Activated T-helper 1 cell treated with anti-CD3 and anti-CD28 coated beads, Interleukin-12 subunit alpha, Interleukin-12 subunit beta, Interleukin-2, Interleukin-4 antibody, amounts not matched to agents 30 ng/mL and 10 ng/mL and 1 ng/mL, durations not matched to agents 14 hours and 24 hours and 36 hours (primary cell): ENCODE measurements around the gene TBC1D2. TPM values are rescaled to one million over a fixed set of nuclear protein-coding genes. Genes with fewer than 3 reads are reported as not detected.
A peak's percentile ranks its signal among the peaks of the same experiment; 100 is the strongest.

Source experiments
- DNase-seq: peaks from one replicate; pipeline ENCODE4 v3.0.0; 2021; ENCODE audit warnings: low spot score
- H3K27ac Mint-ChIP-seq: one replicate; pipeline ENCODE4 v1.8.0; 2021; ENCODE audit warnings: mild to moderate bottlenecking, mixed read lengths
- H3K27me3 Mint-ChIP-seq: one replicate; pipeline ENCODE4 v1.8.0; 2022; ENCODE audit warnings: mild to moderate bottlenecking, moderate library complexity, mixed read lengths; ENCODE audit not compliant: insufficient read depth
- H3K36me3 Mint-ChIP-seq: one replicate; pipeline ENCODE4 v1.8.0; 2021; ENCODE audit warnings: low read depth, mixed read lengths
- H3K4me1 Mint-ChIP-seq: one replicate; pipeline ENCODE4 v1.8.0; 2021; ENCODE audit warnings: low read depth, mixed read lengths
- H3K4me3 Mint-ChIP-seq: one replicate; pipeline ENCODE4 v1.8.0; 2021; ENCODE audit warnings: mild to moderate bottlenecking, moderate library complexity, mixed read lengths
- H3K9me3 Mint-ChIP-seq: one replicate; pipeline ENCODE4 v1.8.0; 2021; ENCODE audit warnings: mixed read lengths
- intact Hi-C: fragments of 100-400 bp; cut with micrococcal nuclease; formaldehyde crosslinking; loops from one replicate; pipeline ENCODE4 v1.15.1; 2024
- total RNA-seq: library from RNA; stranded (reverse); gene quantifications from 2 replicates; pipeline ENCODE4 v1.2.3, GENCODE V29; 2022

The TBC1D2 gene
- total RNA-seq, 1 donor from 2014 or later = 2.2 TPM

DNA sequence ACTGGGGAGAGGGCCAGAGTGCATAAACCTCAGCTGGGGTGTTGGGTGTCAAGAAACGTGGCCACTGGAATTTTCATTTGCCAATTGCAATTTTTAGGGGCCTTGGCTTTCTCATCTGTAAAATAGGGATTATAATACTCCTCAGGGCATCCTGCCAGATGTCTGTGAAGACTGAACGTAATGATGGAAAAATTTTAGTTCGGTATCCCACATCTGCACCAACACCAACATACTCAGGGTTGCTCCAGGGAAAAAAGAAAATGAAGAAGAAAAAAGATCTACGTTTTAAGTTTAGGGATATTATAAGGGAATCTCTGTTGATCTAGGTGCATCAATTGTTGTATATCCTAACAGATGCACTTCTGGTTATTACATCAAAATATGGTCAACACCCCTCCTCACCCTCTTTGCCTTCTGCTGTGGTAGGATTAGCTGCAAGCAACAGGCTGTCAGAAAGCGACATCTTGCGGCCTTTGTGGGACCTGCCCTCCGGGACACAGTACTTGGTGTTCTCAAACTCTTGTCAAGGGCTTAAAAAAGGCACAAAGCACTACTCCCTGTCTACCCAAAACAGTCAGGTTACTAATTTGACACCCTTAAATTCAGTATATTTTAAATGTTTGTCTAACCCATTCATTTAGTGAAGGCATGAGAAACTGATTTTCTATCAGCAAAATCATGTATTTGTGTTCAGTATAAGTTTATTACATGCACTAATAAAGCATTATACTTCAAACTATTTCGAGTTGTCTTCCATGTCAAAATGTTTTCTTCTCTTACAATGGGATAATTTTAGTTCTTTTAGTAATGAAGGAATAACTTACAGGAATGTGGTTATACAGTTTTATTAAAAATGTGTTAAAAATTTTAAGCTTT lies 8.3 kb upstream of the TBC1D2 start:
- intact Hi-C loops = loop anchor here (1.0 to 5.0 kb wide), 5 partner anchors 58 to 551 kb away; no protein-coding TSS in a partner anchor
- Mint-ChIP-seq H3K4me3 (no peak overlapping the region), H3K27ac (no peak overlapping the region), H3K9me3 (no peaks in the 10 kb centered on the region), H3K4me1 (no peaks in the 10 kb centered on the region), H3K36me3 (no peaks in the 10 kb centered on the region), H3K27me3 (peaks cover 9% of the 10 kb centered on the region)
- DNase-seq = peak; percentile 72

GRCh38 chr9:98263080-98263479 lies 7.6 kb upstream of the TBC1D2 start:
- Mint-ChIP-seq H3K36me3 (no peaks in the 10 kb centered on the region), H3K27ac (no peak overlapping the region)

DNA sequence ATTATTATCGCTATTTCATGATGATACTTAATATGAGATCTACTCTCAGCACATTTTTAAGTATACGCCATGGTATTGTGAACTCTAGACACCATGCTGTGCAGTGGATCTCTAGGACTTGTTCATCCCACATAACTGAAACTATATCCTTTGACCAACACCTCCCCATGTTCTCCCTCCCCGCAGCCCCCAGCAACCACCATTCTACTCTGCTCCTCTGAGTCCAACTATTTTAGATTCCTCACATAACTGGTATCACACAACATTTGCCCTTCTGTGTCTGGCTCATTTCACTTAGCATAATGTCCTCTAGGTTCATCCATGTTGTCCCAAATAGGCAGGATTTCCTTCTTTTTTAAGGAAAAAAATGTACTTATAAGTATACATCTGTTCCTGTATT lies 6.6 kb upstream of the TBC1D2 start:
- Mint-ChIP-seq H3K4me1 (no peaks in the 10 kb centered on the region), H3K27me3 (peaks cover 4% of the 10 kb centered on the region), H3K27ac (no peak overlapping the region), H3K4me3 (no peak overlapping the region), H3K9me3 (no peaks in the 10 kb centered on the region), H3K36me3 (no peaks in the 10 kb centered on the region)
- intact Hi-C loops = loop anchor here (5.0 kb wide), 2 partner anchors 355 to 550 kb away; no protein-coding TSS in a partner anchor
- DNase-seq = no peak

More at GRCh38 chr9:98263080-98263479, 7.6 kb upstream of the TBC1D2 start:
- Mint-ChIP-seq H3K4me3 (no peak overlapping the region), H3K27me3 (peaks cover 7% of the 10 kb centered on the region), H3K4me1 (no peaks in the 10 kb centered on the region), H3K9me3 (no peaks in the 10 kb centered on the region)
- intact Hi-C loops = loop anchor here (1.0 to 5.0 kb wide), 5 partner anchors 58 to 551 kb away; no protein-coding TSS in a partner anchor
- no peak for DNase-seq

GRCh38 chr9:98260635-98261034 lies 5.2 kb upstream of the TBC1D2 start:
- no peaks in the 10 kb centered on the region for H3K9me3 Mint-ChIP-seq
- peaks cover 5% of the 10 kb centered on the region for H3K4me1 Mint-ChIP-seq
- intact Hi-C loops = loop anchor here (5.0 kb wide), 2 partner anchors 353 to 548 kb away; no protein-coding TSS in a partner anchor
- no peak overlapping the region for H3K4me3 Mint-ChIP-seq
- peaks cover 4% of the 10 kb centered on the region for H3K27me3 Mint-ChIP-seq
- H3K36me3 Mint-ChIP-seq = no peaks in the 10 kb centered on the region
- no peak overlapping the region for H3K27ac Mint-ChIP-seq
- DNase-seq = no peak

- Mint-ChIP-seq H3K9me3 (no peaks in the 10 kb centered on the region), H3K36me3 (no peaks in the 10 kb centered on the region), H3K27me3 (peaks cover 3% of the 10 kb centered on the region), H3K4me1 (peaks cover 7% of the 10 kb centered on the region), H3K27ac (no peak overlapping the region), H3K4me3 (no peak overlapping the region)
- intact Hi-C loops = loop anchor here (5.0 to 10.0 kb wide), 4 partner anchors 352 to 562 kb away; partner anchors contain the start of gene XPA
- DNase-seq = no peak
These were observed 4.3 kb upstream of the TBC1D2 start for GRCh38 chr9:98259791-98260190.

GRCh38 chr9:98256756-98257155 lies 1.3 kb upstream of the TBC1D2 start:
- no peaks in the 10 kb centered on the region for H3K9me3 Mint-ChIP-seq

DNA sequence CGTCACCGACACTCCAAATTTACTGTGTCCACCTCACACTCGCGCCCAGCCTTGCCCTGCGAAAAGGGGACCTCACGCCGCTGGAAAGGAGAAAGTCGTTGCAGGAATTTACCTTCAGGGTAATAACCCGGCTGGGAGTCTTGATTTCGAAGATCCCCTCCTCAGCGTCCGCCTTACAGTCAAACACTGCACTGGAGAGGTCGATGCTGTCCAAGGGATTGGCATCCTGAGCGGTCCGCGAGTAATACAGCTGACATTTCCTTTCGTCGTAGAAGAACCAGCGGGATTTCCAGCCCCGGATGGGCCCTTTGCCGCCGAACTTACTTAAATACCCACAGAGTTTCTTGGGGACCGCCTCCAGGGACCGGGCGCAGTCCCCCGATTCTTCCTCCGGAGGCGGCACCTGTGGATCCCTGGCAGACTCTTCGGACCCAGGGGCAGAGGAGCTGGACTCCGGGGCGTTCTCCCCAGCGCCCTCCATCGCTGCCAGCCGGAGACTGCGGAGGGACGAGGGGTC lies 330 bp downstream of the TBC1D2 start:
- intact Hi-C loops = loop anchor here (1.0 to 10.0 kb wide), 8 partner anchors 62 to 1844 kb away; partner anchors contain the start of genes ERP44, INVS, NANS and TRIM14
- no peaks in the 10 kb centered on the region for H3K36me3 Mint-ChIP-seq
- H3K27ac Mint-ChIP-seq = peak overlapping the region; percentile 24
- no peaks in the 10 kb centered on the region for H3K9me3 Mint-ChIP-seq
- H3K4me3 Mint-ChIP-seq = peak overlapping the region; percentile 89
- H3K27me3 Mint-ChIP-seq = peaks cover 3% of the 10 kb centered on the region
- H3K4me1 Mint-ChIP-seq = peaks cover 28% of the 10 kb centered on the region
- no peak for DNase-seq

More at GRCh38 chr9:98256756-98257155, 1.3 kb upstream of the TBC1D2 start:
- no peak for DNase-seq
- Mint-ChIP-seq H3K36me3 (no peaks in the 10 kb centered on the region), H3K4me1 (peaks cover 27% of the 10 kb centered on the region), H3K27ac (peak overlapping the region; percentile 94), H3K27me3 (peaks cover 3% of the 10 kb centered on the region), H3K4me3 (peak overlapping the region; percentile 89)
- intact Hi-C loops = loop anchor here (1.0 to 10.0 kb wide), 3 partner anchors 452 to 623 kb away; partner anchors contain the start of genes NCBP1, TSTD2 and XPA

GRCh38 chr9:98254228-98255060 lies 1.0 kb downstream of the TBC1D2 start:
- no peaks in the 10 kb centered on the region for H3K9me3 Mint-ChIP-seq
- intact Hi-C loops = loop anchor here (1.0 to 10.0 kb wide), 8 partner anchors 61 to 1844 kb away; partner anchors contain the start of genes ERP44, INVS, NANS and TRIM14
- peaks cover 35% of the 10 kb centered on the region for H3K4me1 Mint-ChIP-seq
- H3K27me3 Mint-ChIP-seq = peaks cover 3% of the 10 kb centered on the region
- peak overlapping the region; percentile 89 for H3K4me3 Mint-ChIP-seq
- no peaks in the 10 kb centered on the region for H3K36me3 Mint-ChIP-seq
- no peak for DNase-seq
- H3K27ac Mint-ChIP-seq = peak overlapping the region; percentile 24

GRCh38 chr9:98253565-98253964 lies 1.9 kb downstream of the TBC1D2 start:
- H3K4me3 Mint-ChIP-seq = peak overlapping the region; percentile 89
- no peak for DNase-seq
- H3K27me3 Mint-ChIP-seq = peaks cover 3% of the 10 kb centered on the region
- no peaks in the 10 kb centered on the region for H3K9me3 Mint-ChIP-seq
- no peaks in the 10 kb centered on the region for H3K36me3 Mint-ChIP-seq
- no peak overlapping the region for H3K27ac Mint-ChIP-seq
- intact Hi-C loops = loop anchor here (10.0 kb wide), 1 partner anchor 449 kb away; no protein-coding TSS in a partner anchor
- H3K4me1 Mint-ChIP-seq = peaks cover 44% of the 10 kb centered on the region

- Mint-ChIP-seq H3K4me3 (no peak overlapping the region), H3K27ac (no peak overlapping the region), H3K27me3 (peaks cover 3% of the 10 kb centered on the region), H3K36me3 (no peaks in the 10 kb centered on the region), H3K4me1 (peaks cover 49% of the 10 kb centered on the region), H3K9me3 (no peaks in the 10 kb centered on the region)
- DNase-seq = no peak
- intact Hi-C loops = loop anchor here (10.0 kb wide), 1 partner anchor 447 kb away; no protein-coding TSS in a partner anchor
These were observed 3.9 kb downstream of the TBC1D2 start for GRCh38 chr9:98251551-98251950.

GRCh38 chr9:98249771-98250170 lies 5.7 kb downstream of the TBC1D2 start:
- Mint-ChIP-seq H3K4me3 (no peak overlapping the region), H3K36me3 (no peaks in the 10 kb centered on the region), H3K9me3 (no peaks in the 10 kb centered on the region), H3K4me1 (peaks cover 45% of the 10 kb centered on the region), H3K27me3 (peaks cover under 1% of the 10 kb centered on the region), H3K27ac (no peak overlapping the region)
- intact Hi-C loops = loop anchor here (10.0 kb wide), 1 partner anchor 445 kb away; no protein-coding TSS in a partner anchor
- no peak for DNase-seq
